ENCODE measurements around the gene CHURC1. TPM values are rescaled to one million over a fixed set of nuclear protein-coding genes. Genes with fewer than 3 reads are reported as not detected.
A peak's percentile ranks its signal among the peaks of the same experiment; 100 is the strongest.

CHURC1 gene
- total and polyA plus RNA-seq, 2 of the 13 experiments (the other 11 are each of a cell fraction or from before 2014, with no cell fraction given), result 41.1 to 74.4 TPM

GRCh38 chr14:64944861-64945260, 30.6 kb downstream of the CHURC1 start:
- peaks cover 28% of the 10 kb centered on the region for H3K79me2 ChIP-seq (ENCODE audit: insufficient read depth, low read length)
- ATAC-seq (no peak), FAIRE-seq (no peak), DNase-seq (ENCODE audit: low spot score) (no peak)
- H3K27ac ChIP-seq (ENCODE audit: extremely low read length, insufficient read depth, low read length), result no peak overlapping the region
- no peaks in the 10 kb centered on the region; a peak in 1 of 5 replicates for H3K27me3 ChIP-seq (ENCODE audit: control insufficient read depth in 1 of 2, insufficient read depth in 2 of 2, low read length in 2 of 2)
- ChIA-PET POLR2A (interaction anchor here (0.8 to 1.7 kb wide), 2 partner anchors 30 to 42 kb away, joined by 3 to 5 read pairs; partner anchors contain the start of gene FNTB), CTCF (ENCODE audit: low intra/inter-chr PET ratio, low total read pairs) (no interaction called here)
- peaks cover 95% of the 10 kb centered on the region for H3K4me1 ChIP-seq (ENCODE audit: insufficient read depth, low read length)
- no peak overlapping the region for H3K4me3 ChIP-seq (replicated peaks in 1 of 3; ENCODE audit: insufficient read depth in 1 of 3, low read depth in 2 of 3, low read length in 3 of 3)
- H2AFZ ChIP-seq (ENCODE audit: low read length), result no peak overlapping the region
- peaks cover 0 to 2% of the 10 kb centered on the region in 2 experiments; a peak in 1 of 5 replicates for H3K36me3 ChIP-seq (replicated peaks in 1 of 2; ENCODE audit: control insufficient read depth in 1 of 2, insufficient read depth in 2 of 2, low read length in 2 of 2)
- no peaks in the 10 kb centered on the region for H4K20me1 ChIP-seq (ENCODE audit: insufficient read depth, low read length)
- intact Hi-C loops (cut with micrococcal nuclease; ENCODE audit: unreplicated experiment), result no loop called here
- 79% methylated on average over 2 of the region's 4 CpGs for WGBS (ENCODE audit: low lambda C conversion rate)
- in situ Hi-C loops (cut with HindIII; ENCODE audit: extremely low pct_ligation_motif_present, low pct_unique_long_range_greater_than_20kb), result no loop called here
- H3K9me3 ChIP-seq (ENCODE audit: low read length), result no peaks in the 10 kb centered on the region
- no TSS peak for BruUV-seq (replicated peaks)
- H3K4me2 ChIP-seq (ENCODE audit: low read depth, low read length), result no peak overlapping the region
- no peak overlapping the region for H3K9ac ChIP-seq (ENCODE audit: insufficient read depth, low read depth, low read length)
- TF ChIP-seq SP4 (CRISPR knock-in tag; IDR thresholded peaks at IDR 0.05), result no peak
- peak; percentile 36; the same call in 1 of the 2 replicates for TF ChIP-seq NR2F6 (IDR thresholded peaks at IDR 0.05)
- TF ChIP-seq NR2F6 (CRISPR knock-in tag; IDR thresholded peaks at IDR 0.05), result 0 out of 2 replicates have a peak, but pooled peaks have one; percentile 18
- TF ChIP-seq, protein P1, sequence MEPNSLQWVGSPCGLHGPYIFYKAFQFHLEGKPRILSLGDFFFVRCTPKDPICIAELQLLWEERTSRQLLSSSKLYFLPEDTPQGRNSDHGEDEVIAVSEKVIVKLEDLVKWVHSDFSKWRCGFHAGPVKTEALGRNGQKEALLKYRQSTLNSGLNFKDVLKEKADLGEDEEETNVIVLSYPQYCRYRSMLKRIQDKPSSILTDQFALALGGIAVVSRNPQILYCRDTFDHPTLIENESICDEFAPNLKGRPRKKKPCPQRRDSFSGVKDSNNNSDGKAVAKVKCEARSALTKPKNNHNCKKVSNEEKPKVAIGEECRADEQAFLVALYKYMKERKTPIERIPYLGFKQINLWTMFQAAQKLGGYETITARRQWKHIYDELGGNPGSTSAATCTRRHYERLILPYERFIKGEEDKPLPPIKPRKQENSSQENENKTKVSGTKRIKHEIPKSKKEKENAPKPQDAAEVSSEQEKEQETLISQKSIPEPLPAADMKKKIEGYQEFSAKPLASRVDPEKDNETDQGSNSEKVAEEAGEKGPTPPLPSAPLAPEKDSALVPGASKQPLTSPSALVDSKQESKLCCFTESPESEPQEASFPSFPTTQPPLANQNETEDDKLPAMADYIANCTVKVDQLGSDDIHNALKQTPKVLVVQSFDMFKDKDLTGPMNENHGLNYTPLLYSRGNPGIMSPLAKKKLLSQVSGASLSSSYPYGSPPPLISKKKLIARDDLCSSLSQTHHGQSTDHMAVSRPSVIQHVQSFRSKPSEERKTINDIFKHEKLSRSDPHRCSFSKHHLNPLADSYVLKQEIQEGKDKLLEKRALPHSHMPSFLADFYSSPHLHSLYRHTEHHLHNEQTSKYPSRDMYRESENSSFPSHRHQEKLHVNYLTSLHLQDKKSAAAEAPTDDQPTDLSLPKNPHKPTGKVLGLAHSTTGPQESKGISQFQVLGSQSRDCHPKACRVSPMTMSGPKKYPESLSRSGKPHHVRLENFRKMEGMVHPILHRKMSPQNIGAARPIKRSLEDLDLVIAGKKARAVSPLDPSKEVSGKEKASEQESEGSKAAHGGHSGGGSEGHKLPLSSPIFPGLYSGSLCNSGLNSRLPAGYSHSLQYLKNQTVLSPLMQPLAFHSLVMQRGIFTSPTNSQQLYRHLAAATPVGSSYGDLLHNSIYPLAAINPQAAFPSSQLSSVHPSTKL (CRISPR knock-in tag; IDR thresholded peaks at IDR 0.05), result peak; percentile 21; the same call in 1 of the 2 replicates
- no peak for TF ChIP-seq ZFP1 (CRISPR knock-in tag; IDR thresholded peaks at IDR 0.05)
- TF ChIP-seq MED13 (CRISPR knock-in tag; IDR thresholded peaks at IDR 0.05), result no peak
- peak; percentile 51; the same call in 1 of the 2 replicates for TF ChIP-seq ZNF770 (CRISPR knock-in tag; IDR thresholded peaks at IDR 0.05)
- peak; percentile 56 for TF ChIP-seq ZMYM3 (CRISPR knock-in tag; IDR thresholded peaks at IDR 0.05)
- TF ChIP-seq, protein P2, sequence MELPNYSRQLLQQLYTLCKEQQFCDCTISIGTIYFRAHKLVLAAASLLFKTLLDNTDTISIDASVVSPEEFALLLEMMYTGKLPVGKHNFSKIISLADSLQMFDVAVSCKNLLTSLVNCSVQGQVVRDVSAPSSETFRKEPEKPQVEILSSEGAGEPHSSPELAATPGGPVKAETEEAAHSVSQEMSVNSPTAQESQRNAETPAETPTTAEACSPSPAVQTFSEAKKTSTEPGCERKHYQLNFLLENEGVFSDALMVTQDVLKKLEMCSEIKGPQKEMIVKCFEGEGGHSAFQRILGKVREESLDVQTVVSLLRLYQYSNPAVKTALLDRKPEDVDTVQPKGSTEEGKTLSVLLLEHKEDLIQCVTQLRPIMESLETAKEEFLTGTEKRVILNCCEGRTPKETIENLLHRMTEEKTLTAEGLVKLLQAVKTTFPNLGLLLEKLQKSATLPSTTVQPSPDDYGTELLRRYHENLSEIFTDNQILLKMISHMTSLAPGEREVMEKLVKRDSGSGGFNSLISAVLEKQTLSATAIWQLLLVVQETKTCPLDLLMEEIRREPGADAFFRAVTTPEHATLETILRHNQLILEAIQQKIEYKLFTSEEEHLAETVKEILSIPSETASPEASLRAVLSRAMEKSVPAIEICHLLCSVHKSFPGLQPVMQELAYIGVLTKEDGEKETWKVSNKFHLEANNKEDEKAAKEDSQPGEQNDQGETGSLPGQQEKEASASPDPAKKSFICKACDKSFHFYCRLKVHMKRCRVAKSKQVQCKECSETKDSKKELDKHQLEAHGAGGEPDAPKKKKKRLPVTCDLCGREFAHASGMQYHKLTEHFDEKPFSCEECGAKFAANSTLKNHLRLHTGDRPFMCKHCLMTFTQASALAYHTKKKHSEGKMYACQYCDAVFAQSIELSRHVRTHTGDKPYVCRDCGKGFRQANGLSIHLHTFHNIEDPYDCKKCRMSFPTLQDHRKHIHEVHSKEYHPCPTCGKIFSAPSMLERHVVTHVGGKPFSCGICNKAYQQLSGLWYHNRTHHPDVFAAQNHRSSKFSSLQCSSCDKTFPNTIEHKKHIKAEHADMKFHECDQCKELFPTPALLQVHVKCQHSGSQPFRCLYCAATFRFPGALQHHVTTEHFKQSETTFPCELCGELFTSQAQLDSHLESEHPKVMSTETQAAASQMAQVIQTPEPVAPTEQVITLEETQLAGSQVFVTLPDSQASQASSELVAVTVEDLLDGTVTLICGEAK (IDR thresholded peaks at IDR 0.05), result no peak
- TF ChIP-seq, protein P2 (CRISPR knock-in tag; IDR thresholded peaks at IDR 0.05), result no peak
